ENCODE data around the gene DHX58. TPM values are rescaled to one million over a fixed set of nuclear protein-coding genes. Genes with fewer than 3 reads are reported as not detected.

The DHX58 gene
- total RNA-seq, 2 experiments from 2014 or later = 10.3 to 19.4 TPM

- Histone ChIP-seq H3K4me2 (ENCODE audit: low read length) (peak overlapping the region; percentile 86), H3K36me3 (ENCODE audit: insufficient read depth, low read length) (peaks cover 41% of the 10 kb centered on the region; the same call in 1 of the 2 replicates), H3K27ac (ENCODE audit: low read depth, low read length, poor library complexity, severe bottlenecking) (peak overlapping the region; percentile 46), H4K20me1 (ENCODE audit: insufficient read depth, low read length) (no peaks in the 10 kb centered on the region), H3K4me1 (ENCODE audit: insufficient read depth, low read length, poor library complexity, severe bottlenecking) (peaks cover 61% of the 10 kb centered on the region), H3K9me2 (ENCODE audit: insufficient read depth, low read length) (no peaks in the 10 kb centered on the region), H2AFZ (ENCODE audit: low read length) (no peak overlapping the region), H3K79me2 (ENCODE audit: insufficient read depth, low read depth, low read length) (peaks cover 3% of the 10 kb centered on the region; the same call in 1 of the 2 replicates), H3K9me3 (ENCODE audit: low read length) (no peaks in the 10 kb centered on the region), H3K4me3 (ENCODE audit: low read depth, low read length, poor library complexity, severe bottlenecking) (peak overlapping the region; percentile 77)
- TSS peak; percentile 73 for BruUV-seq (replicated peaks)
- no peak for TF ChIP-seq EZH2phosphoT487 (IDR thresholded peaks at IDR 0.05; ENCODE audit: borderline replicate concordance, low read depth, low read length)
- TF ChIP-seq, protein P1, sequence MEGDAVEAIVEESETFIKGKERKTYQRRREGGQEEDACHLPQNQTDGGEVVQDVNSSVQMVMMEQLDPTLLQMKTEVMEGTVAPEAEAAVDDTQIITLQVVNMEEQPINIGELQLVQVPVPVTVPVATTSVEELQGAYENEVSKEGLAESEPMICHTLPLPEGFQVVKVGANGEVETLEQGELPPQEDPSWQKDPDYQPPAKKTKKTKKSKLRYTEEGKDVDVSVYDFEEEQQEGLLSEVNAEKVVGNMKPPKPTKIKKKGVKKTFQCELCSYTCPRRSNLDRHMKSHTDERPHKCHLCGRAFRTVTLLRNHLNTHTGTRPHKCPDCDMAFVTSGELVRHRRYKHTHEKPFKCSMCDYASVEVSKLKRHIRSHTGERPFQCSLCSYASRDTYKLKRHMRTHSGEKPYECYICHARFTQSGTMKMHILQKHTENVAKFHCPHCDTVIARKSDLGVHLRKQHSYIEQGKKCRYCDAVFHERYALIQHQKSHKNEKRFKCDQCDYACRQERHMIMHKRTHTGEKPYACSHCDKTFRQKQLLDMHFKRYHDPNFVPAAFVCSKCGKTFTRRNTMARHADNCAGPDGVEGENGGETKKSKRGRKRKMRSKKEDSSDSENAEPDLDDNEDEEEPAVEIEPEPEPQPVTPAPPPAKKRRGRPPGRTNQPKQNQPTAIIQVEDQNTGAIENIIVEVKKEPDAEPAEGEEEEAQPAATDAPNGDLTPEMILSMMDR (conservative IDR thresholded peaks at IDR 0.05; ENCODE audit: low read length) = no peak
- DNase-seq (ENCODE audit: low spot score) = no peak
- POLR2A ChIA-PET = interaction anchor here (1.1 to 1.9 kb wide), 3 partner anchors 11 to 99 kb away, joined by 4 to 12 read pairs (median 4); partner anchors contain the start of gene NKIRAS2
- intact Hi-C loops (cut with micrococcal nuclease; ENCODE audit: unreplicated experiment) = loop anchor here (10.0 kb wide), 2 partner anchors 266 to 384 kb away; partner anchors contain the start of genes HAP1 and STAT3
- CTCF ChIA-PET (ENCODE audit: unreplicated experiment) = interaction anchor here (1.3 to 2.1 kb wide), 3 partner anchors 12 to 104 kb away, joined by 3 to 12 read pairs (median 4); partner anchors contain the start of gene DNAJC7
Observed at GRCh38 chr17:42119301-42119700, 6.8 kb upstream of the DHX58 start.

DNA sequence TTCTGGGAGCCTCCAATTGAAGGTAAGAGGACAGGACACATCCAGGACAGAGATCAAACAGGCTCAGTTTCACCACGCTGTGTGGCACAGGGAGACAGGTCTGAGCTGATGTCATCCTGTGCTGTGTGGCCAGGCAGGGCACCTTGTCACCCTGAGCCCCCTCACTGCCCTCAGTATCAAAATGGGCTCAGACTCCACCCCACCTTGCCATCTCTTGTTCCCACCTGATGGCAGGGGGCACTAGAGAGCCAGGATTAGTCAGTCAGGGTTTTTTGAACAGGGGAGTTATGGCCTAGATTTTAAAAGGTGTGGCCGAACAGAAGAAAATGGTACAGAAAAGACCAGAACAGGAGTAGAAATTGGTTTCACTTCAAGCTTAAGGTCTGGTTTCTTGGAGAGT lies 6.0 kb upstream of the DHX58 start:
- peaks cover 47% of the 10 kb centered on the region for H3K36me3 ChIP-seq (ENCODE audit: insufficient read depth, low read length)
- peak overlapping the region; percentile 86; the same call in 1 of the 2 replicates for H3K4me2 ChIP-seq (ENCODE audit: low read length)
- peak overlapping the region; percentile 46 for H3K27ac ChIP-seq (ENCODE audit: low read depth, low read length, poor library complexity, severe bottlenecking)
- intact Hi-C loops (cut with micrococcal nuclease; ENCODE audit: unreplicated experiment) = loop anchor here (1.0 to 10.0 kb wide), 3 partner anchors 63 to 384 kb away; partner anchors contain the start of genes HAP1, KCNH4 and STAT3
- H3K4me3 ChIP-seq (ENCODE audit: low read depth, low read length, poor library complexity, severe bottlenecking) = no peak overlapping the region
- no peaks in the 10 kb centered on the region for H3K9me3 ChIP-seq (ENCODE audit: low read length)
- no peaks in the 10 kb centered on the region for H4K20me1 ChIP-seq (ENCODE audit: insufficient read depth, low read length)
- TF ChIP-seq, protein P1 (conservative IDR thresholded peaks at IDR 0.05; ENCODE audit: low read length) = peak; percentile 90
- no peak for TF ChIP-seq EZH2phosphoT487 (IDR thresholded peaks at IDR 0.05; ENCODE audit: borderline replicate concordance, low read depth, low read length)
- peak; percentile 71 for DNase-seq (ENCODE audit: low spot score)
- POLR2A ChIA-PET = interaction anchor here (1.1 to 1.5 kb wide), 3 partner anchors 17 to 152 kb away, joined by 3 to 4 read pairs (median 3); partner anchors contain the start of gene CNP
- CTCF ChIA-PET (ENCODE audit: unreplicated experiment) = interaction anchor here (1.3 kb wide), 1 partner anchor 101 kb away, joined by 4 read pairs; the partner anchor contains the start of gene DNAJC7
- no peak overlapping the region for H2AFZ ChIP-seq (ENCODE audit: low read length)
- peaks cover 66% of the 10 kb centered on the region for H3K4me1 ChIP-seq (ENCODE audit: insufficient read depth, low read length, poor library complexity, severe bottlenecking)
- no peaks in the 10 kb centered on the region for H3K9me2 ChIP-seq (ENCODE audit: insufficient read depth, low read length)
- no TSS peak for BruUV-seq (replicated peaks)
- H3K79me2 ChIP-seq (ENCODE audit: insufficient read depth, low read depth, low read length) = peaks cover 3% of the 10 kb centered on the region; the same call in 1 of the 2 replicates

DNA sequence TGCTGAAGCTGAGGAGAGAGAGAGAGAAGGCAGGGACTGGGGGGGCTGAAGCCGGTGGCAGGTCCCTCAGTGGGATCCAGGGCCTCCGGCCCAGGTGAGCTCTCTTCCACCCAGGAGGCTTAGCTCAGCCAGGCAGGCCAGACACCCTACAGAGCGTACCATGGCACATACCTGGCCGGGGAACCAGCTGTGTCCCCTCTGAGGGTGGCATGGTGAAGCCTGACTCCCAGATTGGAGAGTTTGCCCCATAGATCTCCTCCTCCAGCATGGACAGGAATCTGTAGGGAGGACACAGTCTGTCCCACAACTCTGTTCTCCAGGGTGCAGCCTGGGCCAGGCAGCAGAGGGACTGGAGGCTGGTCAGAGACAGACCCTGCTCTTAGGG lies 5.6 kb upstream of the DHX58 start:
- intact Hi-C loops (cut with micrococcal nuclease; ENCODE audit: unreplicated experiment) = loop anchor here (1.0 to 10.0 kb wide), 3 partner anchors 63 to 383 kb away; partner anchors contain the start of genes HAP1, KCNH4 and STAT3
- no TSS peak for BruUV-seq (replicated peaks)
- Histone ChIP-seq H3K79me2 (ENCODE audit: insufficient read depth, low read depth, low read length) (peaks cover 3% of the 10 kb centered on the region; the same call in 1 of the 2 replicates), H3K36me3 (ENCODE audit: insufficient read depth, low read length) (peaks cover 49% of the 10 kb centered on the region), H3K4me2 (ENCODE audit: low read length) (peak overlapping the region; percentile 86; the same call in 1 of the 2 replicates), H3K4me1 (ENCODE audit: insufficient read depth, low read length, poor library complexity, severe bottlenecking) (peaks cover 70% of the 10 kb centered on the region), H3K9me3 (ENCODE audit: low read length) (no peaks in the 10 kb centered on the region), H3K9me2 (ENCODE audit: insufficient read depth, low read length) (no peaks in the 10 kb centered on the region), H3K27ac (ENCODE audit: low read depth, low read length, poor library complexity, severe bottlenecking) (no peak overlapping the region), H2AFZ (ENCODE audit: low read length) (no peak overlapping the region), H4K20me1 (ENCODE audit: insufficient read depth, low read length) (no peaks in the 10 kb centered on the region), H3K4me3 (ENCODE audit: low read depth, low read length, poor library complexity, severe bottlenecking) (no peak overlapping the region)
- POLR2A ChIA-PET = interaction anchor here (1.2 to 1.5 kb wide), 2 partner anchors 76 to 152 kb away, joined by 3 read pairs; partner anchors contain the start of gene CNP
- CTCF ChIA-PET (ENCODE audit: unreplicated experiment) = interaction anchor here (0.6 to 1.3 kb wide), 2 partner anchors 20 to 101 kb away, joined by 3 to 4 read pairs; partner anchors contain the start of genes DNAJC7 and ZNF385C
- DNase-seq (ENCODE audit: low spot score) = no peak
- TF ChIP-seq EZH2phosphoT487 (IDR thresholded peaks at IDR 0.05; ENCODE audit: borderline replicate concordance, low read depth, low read length) = no peak
- TF ChIP-seq, protein P1 (conservative IDR thresholded peaks at IDR 0.05; ENCODE audit: low read length) = no peak
